Karpas-422 (cell line): Measurements from ENCODE around the gene PPAT. TPM values are rescaled to one million over a fixed set of nuclear protein-coding genes. Genes with fewer than 3 reads are reported as not detected.
A peak's percentile ranks its signal among the peaks of the same experiment; 100 is the strongest.

Experiments
- DNase-seq: peaks from one replicate; pipeline ENCODE4 v3.0.0-alpha.2; 2015
- H2AFZ ChIP-seq: fragments of 200-600 bp; sonication (generic); 2 replicates; pipeline ENCODE4 v1.6.1; 2014; ENCODE audit warnings: antibody characterized with exemption, low read length, mixed read lengths
- H3K27ac ChIP-seq: fragments of 200-600 bp; sonication (generic); 2 replicates; pipeline ENCODE4 v1.5.1; 2014; ENCODE audit warnings: mild to moderate bottlenecking, low read length, moderate library complexity
- H3K27me3 ChIP-seq: fragments of 200-600 bp; sonication (generic); 2 replicates; pipeline ENCODE4 v1.6.1; 2014; ENCODE audit warnings: low read length, mixed read lengths
- H3K36me3 ChIP-seq: fragments of 200-600 bp; sonication (generic); 2 replicates; pipeline ENCODE4 v1.6.1; 2014; ENCODE audit warnings: low read length, mixed read lengths; ENCODE audit not compliant: insufficient read depth
- H3K4me1 ChIP-seq: fragments of 200-600 bp; sonication (generic); 2 replicates; pipeline ENCODE4 v1.6.1; 2014; ENCODE audit warnings: mild to moderate bottlenecking, low read length, mixed read lengths
- H3K4me2 ChIP-seq: fragments of 200-600 bp; sonication (generic); 2 replicates; pipeline ENCODE4 v1.6.1; 2014; ENCODE audit warnings: low read length, low read depth, mild to moderate bottlenecking; ENCODE audit not compliant: poor library complexity, severe bottlenecking
- H3K4me3 ChIP-seq: fragments of 200-600 bp; sonication (generic); 2 replicates; pipeline ENCODE4 v1.5.1; 2014; ENCODE audit warnings: mild to moderate bottlenecking, antibody characterized with exemption, low read length, mixed read lengths
- H3K79me2 ChIP-seq: fragments of 200-600 bp; sonication (generic); 2 replicates; pipeline ENCODE4 v1.6.1; 2014; ENCODE audit warnings: mild to moderate bottlenecking, low read length, mixed read lengths
- H3K9ac ChIP-seq: fragments of 200-600 bp; sonication (generic); 2 replicates; pipeline ENCODE4 v1.6.0; 2014; ENCODE audit warnings: low read length
- H3K9me2 ChIP-seq: fragments of 200-600 bp; sonication (generic), shearing (Covaris generic); replicated peaks from 2 replicates; pipeline ENCODE4 v1.6.0; 2014; ENCODE audit warnings: mild to moderate bottlenecking, low read length, moderate library complexity; ENCODE audit not compliant: insufficient read depth
- H3K9me3 ChIP-seq: fragments of 300-700, 200-600 bp; sonication (generic); 2 replicates; pipeline ENCODE4 v1.6.1; 2014; ENCODE audit warnings: low read length, mixed read lengths
- H4K20me1 ChIP-seq: fragments of 200-600 bp; sonication (generic); 2 replicates; pipeline ENCODE4 v1.6.1; 2014; ENCODE audit warnings: mild to moderate bottlenecking, antibody characterized with exemption, low read length, low read depth; ENCODE audit not compliant: insufficient read depth
- total RNA-seq: library from RNA; depleted of rRNA; stranded (reverse); fragments of >200 nt; shearing (Covaris generic); gene quantifications from 2 replicates; pipeline ENCODE4 v1.2.3, GENCODE V29; 2014; ENCODE audit warnings: low replicate concordance

PPAT gene
- total RNA-seq, 1 experiment from 2014 or later = 44.9 TPM

DNA sequence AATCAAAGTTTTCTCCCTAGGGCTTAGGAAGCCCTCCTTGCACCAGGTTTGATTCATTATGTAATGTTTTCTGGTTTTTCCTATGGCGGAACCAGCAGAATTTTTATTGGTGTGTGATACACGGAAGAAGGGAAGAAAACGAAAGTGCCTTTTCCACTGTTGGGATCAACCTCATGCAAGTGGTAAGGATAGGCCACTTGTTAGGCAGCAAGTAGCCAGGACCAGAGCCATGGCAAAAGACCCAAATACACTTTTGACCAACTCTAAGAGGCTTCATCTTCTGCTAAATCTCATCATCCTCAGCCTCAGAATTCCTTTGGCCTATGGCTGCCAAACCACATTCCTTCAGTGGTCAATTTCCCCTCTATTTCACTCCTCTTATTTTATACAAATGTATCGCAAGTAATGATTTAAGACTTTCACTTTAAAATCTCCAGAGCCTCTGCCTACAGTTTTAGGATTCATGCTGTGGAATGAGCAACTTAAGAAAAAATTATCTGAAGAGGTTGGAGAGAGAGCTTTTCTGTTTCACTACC, 21.2 kb downstream of the PPAT start:
- H4K20me1 ChIP-seq = peaks cover 24% of the 10 kb centered on the region
- DNase-seq = no peak

DNA sequence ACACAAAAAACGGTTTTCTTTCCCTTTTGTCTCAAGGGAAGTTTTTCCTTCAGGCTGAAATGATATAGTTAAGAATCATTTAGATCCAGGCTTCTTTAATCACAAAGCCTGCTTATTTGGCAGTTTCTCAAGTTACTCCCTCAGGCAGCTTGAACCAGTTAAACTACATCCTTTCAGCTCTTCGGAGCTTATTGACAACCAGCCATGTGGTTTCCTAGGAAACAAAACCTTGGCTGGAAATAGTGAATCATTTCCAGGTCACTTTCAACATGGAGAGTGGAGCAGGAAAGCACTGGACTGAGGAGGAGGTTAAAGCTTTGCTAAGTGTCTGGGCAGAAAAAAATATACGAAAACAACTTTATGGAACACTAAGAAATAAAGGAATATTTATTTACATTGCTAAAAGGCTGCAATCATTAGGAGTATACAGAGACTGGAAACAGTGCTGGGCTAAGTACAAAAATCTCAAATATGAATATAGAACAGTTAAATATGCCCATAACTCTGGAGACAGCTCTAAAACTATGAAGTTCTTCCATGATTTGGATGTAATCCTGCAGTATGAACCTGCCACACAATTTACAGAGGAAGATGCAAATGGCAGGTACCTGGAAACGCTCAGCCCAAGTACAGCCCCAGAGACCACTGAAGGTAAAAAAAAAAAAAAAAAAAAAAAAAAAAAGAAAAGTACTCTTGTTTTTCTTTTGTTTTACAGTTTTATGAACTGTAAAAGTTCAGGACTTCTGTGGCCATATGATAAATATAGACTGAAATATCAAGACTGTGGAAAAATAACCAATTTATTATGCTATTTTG, 25.0 kb downstream of the PPAT start:
- no peak for DNase-seq
- H3K27me3 ChIP-seq = no peaks in the 10 kb centered on the region
- no peaks in the 10 kb centered on the region for H3K9me3 ChIP-seq
- H3K9ac ChIP-seq = no peak overlapping the region
- no peak overlapping the region for H3K4me3 ChIP-seq
- H3K36me3 ChIP-seq = peaks cover 12% of the 10 kb centered on the region; the same call in 1 of the 2 replicates
- no peak overlapping the region for H3K4me2 ChIP-seq
- peaks cover 25% of the 10 kb centered on the region for H4K20me1 ChIP-seq
- peaks cover 97% of the 10 kb centered on the region for H3K79me2 ChIP-seq
- H3K9me2 ChIP-seq = no peaks in the 10 kb centered on the region
- H3K27ac ChIP-seq = no peak overlapping the region
- H2AFZ ChIP-seq = no peak overlapping the region
- peaks cover 10% of the 10 kb centered on the region for H3K4me1 ChIP-seq

More for the DNA sequence above, 21.2 kb downstream of the PPAT start:
- H2AFZ ChIP-seq = no peak overlapping the region
- no peaks in the 10 kb centered on the region for H3K9me2 ChIP-seq
- H3K9ac ChIP-seq = no peak overlapping the region
- no peak overlapping the region for H3K4me2 ChIP-seq
- no peak overlapping the region for H3K4me3 ChIP-seq
- H3K9me3 ChIP-seq = no peaks in the 10 kb centered on the region
- no peaks in the 10 kb centered on the region for H3K27me3 ChIP-seq
- no peak overlapping the region for H3K27ac ChIP-seq
- H3K79me2 ChIP-seq = peaks cover 100% of the 10 kb centered on the region
- 0 out of 2 replicates have a peak, but pooled peaks cover 3% of the 10 kb centered on the region for H3K36me3 ChIP-seq
- peaks cover 15% of the 10 kb centered on the region for H3K4me1 ChIP-seq

DNA sequence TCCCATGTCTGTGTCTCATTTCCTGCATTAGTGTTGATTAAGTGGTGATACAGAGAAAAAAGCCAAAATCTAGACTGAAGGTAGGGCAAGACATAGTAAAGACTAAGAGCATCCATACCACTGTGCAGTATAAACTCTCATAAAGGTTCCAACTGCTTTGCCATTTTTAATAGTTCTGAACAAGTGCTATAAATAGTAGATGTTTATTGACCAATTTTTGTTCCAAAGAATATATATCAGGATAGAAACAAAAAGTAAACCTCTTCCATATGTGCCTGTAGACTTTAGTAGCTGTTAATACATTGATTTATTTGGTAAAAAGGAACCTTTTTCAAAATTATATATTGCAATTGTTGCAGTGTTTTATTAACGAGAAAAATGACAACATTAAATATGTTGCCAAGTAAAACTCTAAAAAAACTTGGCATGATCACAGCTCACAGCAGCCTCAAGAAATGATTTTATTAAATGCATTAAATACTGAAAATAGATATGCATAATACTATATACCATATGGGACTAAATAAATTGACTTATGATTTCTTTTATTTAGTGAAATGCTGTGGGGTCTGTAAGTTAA, 25.8 kb downstream of the PPAT start:
- Histone ChIP-seq H3K4me2 (no peak overlapping the region), H3K79me2 (peaks cover 97% of the 10 kb centered on the region), H3K4me1 (peaks cover 10% of the 10 kb centered on the region), H3K9me2 (no peaks in the 10 kb centered on the region), H3K27me3 (no peaks in the 10 kb centered on the region), H3K9me3 (no peaks in the 10 kb centered on the region), H3K36me3 (peaks cover 17% of the 10 kb centered on the region; the same call in 1 of the 2 replicates), H2AFZ (no peak overlapping the region), H3K4me3 (no peak overlapping the region), H3K27ac (no peak overlapping the region), H3K9ac (no peak overlapping the region), H4K20me1 (peaks cover 25% of the 10 kb centered on the region)
- no peak for DNase-seq

DNA sequence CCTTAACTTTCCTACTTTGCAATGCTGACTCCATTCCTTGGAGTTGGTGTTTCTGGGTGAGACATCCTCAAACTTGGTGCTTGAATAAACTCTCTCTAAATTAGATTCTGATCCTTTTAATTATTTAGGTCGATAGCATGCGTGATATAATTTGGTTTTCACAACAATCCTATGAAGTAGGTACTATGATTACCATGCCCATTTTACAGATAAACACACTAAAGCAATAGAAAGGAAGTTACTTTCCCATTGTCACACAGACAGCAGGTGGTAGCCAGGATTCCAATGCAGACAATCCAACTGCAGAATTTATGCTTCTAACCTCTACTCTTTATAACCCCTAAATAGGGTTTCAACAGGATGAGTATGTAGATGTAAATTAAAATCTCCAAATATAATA, 26.4 kb downstream of the PPAT start:
- H3K4me1 ChIP-seq = peaks cover 10% of the 10 kb centered on the region
- no peak overlapping the region for H3K9ac ChIP-seq
- H4K20me1 ChIP-seq = peaks cover 24% of the 10 kb centered on the region
- peaks cover 19% of the 10 kb centered on the region; the same call in 1 of the 2 replicates for H3K36me3 ChIP-seq
- no peaks in the 10 kb centered on the region for H3K27me3 ChIP-seq
- H3K79me2 ChIP-seq = peaks cover 97% of the 10 kb centered on the region
- H3K27ac ChIP-seq = no peak overlapping the region
- H3K4me3 ChIP-seq = no peak overlapping the region
- DNase-seq = no peak
- no peaks in the 10 kb centered on the region for H3K9me3 ChIP-seq
- no peaks in the 10 kb centered on the region for H3K9me2 ChIP-seq
- H3K4me2 ChIP-seq = no peak overlapping the region
- no peak overlapping the region for H2AFZ ChIP-seq

DNA sequence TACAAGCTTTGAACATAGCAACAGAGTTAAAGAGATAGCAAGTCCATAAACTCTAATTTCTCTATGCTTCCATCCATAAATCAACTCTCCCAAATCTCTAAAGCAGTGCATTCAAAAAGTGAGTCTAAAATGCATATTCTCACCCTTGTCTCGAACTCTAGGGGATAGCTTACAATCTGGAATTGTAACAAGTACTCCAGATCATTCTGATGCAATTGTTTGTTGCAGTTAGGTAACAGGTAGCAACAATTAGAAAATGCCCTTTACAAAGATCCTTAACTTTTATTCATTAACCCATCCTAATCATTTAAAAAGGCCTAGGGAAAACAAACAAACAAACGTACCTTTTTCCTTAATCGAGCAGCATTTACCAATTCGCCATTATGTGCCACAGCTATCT, 29.3 kb downstream of the PPAT start:
- H3K79me2 ChIP-seq = peaks cover 78% of the 10 kb centered on the region

DNA sequence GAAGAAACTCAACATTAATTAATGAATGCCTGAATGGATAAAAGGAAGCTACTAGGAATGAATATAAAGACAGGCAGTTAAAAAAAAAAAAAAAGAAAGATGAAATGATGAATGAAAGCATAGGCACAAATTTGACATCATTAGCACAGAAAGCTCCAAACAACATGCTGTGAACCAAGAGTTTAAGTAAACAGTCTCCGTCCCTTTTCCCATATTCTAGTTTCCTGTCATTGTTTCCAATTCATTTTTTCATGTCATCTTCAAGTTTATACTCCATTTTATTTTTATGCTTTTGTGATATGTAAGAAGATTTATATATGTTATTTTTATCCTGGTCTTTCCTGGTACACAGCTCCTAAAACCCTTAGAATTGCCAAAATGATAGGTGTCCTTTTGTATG, 30.4 kb downstream of the PPAT start:
- Histone ChIP-seq H3K36me3 (peaks cover 46% of the 10 kb centered on the region), H3K9me2 (no peaks in the 10 kb centered on the region), H3K4me3 (no peak overlapping the region), H3K79me2 (peaks cover 78% of the 10 kb centered on the region), H3K4me1 (peaks cover 19% of the 10 kb centered on the region), H3K27me3 (no peaks in the 10 kb centered on the region), H3K9me3 (no peaks in the 10 kb centered on the region), H3K27ac (no peak overlapping the region), H4K20me1 (peaks cover 15% of the 10 kb centered on the region), H3K9ac (no peak overlapping the region), H3K4me2 (no peak overlapping the region), H2AFZ (no peak overlapping the region)
- DNase-seq = no peak

More for the DNA sequence above, 29.3 kb downstream of the PPAT start:
- Histone ChIP-seq H3K36me3 (peaks cover 34% of the 10 kb centered on the region), H3K4me1 (peaks cover 18% of the 10 kb centered on the region), H3K9me3 (no peaks in the 10 kb centered on the region), H3K4me3 (no peak overlapping the region), H3K4me2 (no peak overlapping the region), H3K27ac (no peak overlapping the region), H3K9ac (no peak overlapping the region), H4K20me1 (peaks cover 15% of the 10 kb centered on the region), H3K27me3 (no peaks in the 10 kb centered on the region), H2AFZ (no peak overlapping the region), H3K9me2 (no peaks in the 10 kb centered on the region)
- DNase-seq = no peak

DNA sequence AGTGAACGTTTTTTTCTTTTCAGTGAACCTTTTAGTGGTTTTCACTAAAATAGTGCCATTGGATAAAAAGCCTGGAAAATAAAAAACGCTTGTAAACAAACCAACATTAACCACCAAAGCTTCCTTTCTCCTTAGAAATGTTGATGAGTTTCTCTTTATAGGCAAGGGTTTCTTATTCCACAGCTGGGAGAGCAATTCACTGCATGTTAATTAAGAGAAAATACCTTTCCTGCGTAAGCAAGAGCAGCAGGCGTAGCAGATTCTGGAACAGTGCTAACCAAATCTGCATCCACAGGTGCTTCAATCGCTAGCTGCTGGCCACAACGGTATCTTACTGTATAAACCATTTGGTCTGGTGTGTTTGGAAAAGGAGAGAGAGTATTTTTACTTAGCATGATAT, 34.9 kb downstream of the PPAT start:
- peaks cover 50% of the 10 kb centered on the region for H3K79me2 ChIP-seq
- no peaks in the 10 kb centered on the region for H3K9me3 ChIP-seq
- no peaks in the 10 kb centered on the region; the same call in 1 of the 2 replicates for H4K20me1 ChIP-seq
- DNase-seq = no peak
- H3K9me2 ChIP-seq = no peaks in the 10 kb centered on the region
- no peak overlapping the region for H2AFZ ChIP-seq
- H3K4me3 ChIP-seq = no peak overlapping the region
- H3K4me2 ChIP-seq = no peak overlapping the region
- H3K27me3 ChIP-seq = no peaks in the 10 kb centered on the region
- H3K36me3 ChIP-seq = peaks cover 44% of the 10 kb centered on the region
- peak overlapping the region; percentile 64; the same call in 1 of the 2 replicates for H3K27ac ChIP-seq
- H3K9ac ChIP-seq = no peak overlapping the region
- H3K4me1 ChIP-seq = peaks cover 19% of the 10 kb centered on the region

DNA sequence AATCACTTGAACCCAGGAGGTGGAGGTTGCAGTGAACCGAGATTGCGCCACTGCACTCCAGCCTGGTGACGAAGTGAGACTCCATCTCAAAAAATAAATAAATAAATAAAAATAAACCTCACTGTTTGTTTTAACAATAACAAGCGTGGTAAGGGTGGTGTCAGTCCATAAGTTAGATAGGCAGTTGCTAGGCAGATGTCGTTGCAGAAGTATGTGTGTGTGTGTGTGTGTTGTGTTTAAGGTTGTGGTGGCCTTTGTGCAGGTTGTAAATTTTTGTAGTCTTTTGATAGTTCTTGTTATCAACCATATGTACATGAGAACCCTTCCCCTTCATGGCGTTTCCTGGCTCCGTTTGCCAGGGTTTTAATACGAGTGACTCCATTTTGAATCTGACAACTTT, 44.1 kb downstream of the PPAT start:
- Histone ChIP-seq H3K9ac (no peak overlapping the region), H3K9me2 (no peaks in the 10 kb centered on the region), H3K36me3 (peaks cover 9% of the 10 kb centered on the region; the same call in 1 of the 2 replicates), H2AFZ (no peak overlapping the region), H3K27me3 (no peaks in the 10 kb centered on the region), H3K9me3 (no peaks in the 10 kb centered on the region), H3K4me3 (no peak overlapping the region), H3K27ac (no peak overlapping the region), H3K4me1 (peaks cover 27% of the 10 kb centered on the region), H3K79me2 (peaks cover 55% of the 10 kb centered on the region), H3K4me2 (no peak overlapping the region), H4K20me1 (no peaks in the 10 kb centered on the region)
- no peak for DNase-seq
